Activated T-cell treated with anti-CD3 and anti-CD28 coated beads for 48 hours (primary cell): ENCODE measurements around the gene CYP26B1.

Experiments
- DNase-seq: peaks from one replicate; pipeline ENCODE4 v3.0.0-alpha.2; 2020; ENCODE audit warnings: low read depth

Gene CYP26B1

DNA sequence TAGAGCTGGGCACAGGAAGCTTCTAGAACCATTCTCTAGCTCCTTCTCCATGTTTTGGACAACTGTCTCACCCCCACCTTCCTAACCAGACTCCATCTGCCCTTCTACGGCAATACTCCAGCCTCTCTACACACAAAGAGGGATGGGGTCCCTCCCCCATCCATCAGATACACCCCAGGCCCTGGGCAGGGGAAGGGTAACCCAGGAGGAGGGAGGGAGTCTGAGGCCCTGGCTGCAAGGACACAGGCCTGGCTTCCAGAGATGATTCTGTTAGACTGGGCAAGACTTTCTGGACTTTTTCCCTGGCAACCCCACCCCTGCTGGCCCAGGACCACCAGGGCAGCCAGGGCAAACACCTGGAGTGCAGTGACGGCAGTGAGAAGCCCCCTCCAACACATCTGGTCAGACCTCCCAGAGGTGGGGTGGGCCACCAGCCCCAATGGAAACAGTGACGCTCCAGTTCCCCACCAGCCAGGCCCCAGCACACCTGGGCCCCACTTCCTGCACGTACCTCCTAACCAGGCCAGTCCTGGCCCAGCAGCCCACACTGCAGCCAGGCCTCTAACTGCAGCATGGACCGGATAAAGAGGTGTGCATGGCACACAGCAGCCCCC lies 6.5 kb downstream of the CYP26B1 start:
- no peak for DNase-seq

DNA sequence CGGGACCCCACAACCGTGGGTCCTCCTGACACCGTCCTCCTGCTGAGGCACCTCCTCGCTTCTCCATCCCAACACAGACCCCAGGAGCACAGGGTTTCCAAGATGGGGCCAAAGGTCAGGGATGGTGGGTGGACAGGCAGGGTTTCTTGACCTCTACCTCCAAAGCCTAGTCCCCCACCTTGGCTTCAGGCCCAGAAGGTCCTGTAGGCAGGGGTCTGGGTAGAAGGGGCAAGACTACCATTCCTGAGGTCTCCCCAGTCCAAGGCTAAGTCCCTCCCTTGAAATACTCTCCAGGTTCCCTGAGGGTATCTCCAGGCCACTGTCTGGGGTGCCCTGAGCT lies 7.1 kb downstream of the CYP26B1 start:
- no peak for DNase-seq

DNA sequence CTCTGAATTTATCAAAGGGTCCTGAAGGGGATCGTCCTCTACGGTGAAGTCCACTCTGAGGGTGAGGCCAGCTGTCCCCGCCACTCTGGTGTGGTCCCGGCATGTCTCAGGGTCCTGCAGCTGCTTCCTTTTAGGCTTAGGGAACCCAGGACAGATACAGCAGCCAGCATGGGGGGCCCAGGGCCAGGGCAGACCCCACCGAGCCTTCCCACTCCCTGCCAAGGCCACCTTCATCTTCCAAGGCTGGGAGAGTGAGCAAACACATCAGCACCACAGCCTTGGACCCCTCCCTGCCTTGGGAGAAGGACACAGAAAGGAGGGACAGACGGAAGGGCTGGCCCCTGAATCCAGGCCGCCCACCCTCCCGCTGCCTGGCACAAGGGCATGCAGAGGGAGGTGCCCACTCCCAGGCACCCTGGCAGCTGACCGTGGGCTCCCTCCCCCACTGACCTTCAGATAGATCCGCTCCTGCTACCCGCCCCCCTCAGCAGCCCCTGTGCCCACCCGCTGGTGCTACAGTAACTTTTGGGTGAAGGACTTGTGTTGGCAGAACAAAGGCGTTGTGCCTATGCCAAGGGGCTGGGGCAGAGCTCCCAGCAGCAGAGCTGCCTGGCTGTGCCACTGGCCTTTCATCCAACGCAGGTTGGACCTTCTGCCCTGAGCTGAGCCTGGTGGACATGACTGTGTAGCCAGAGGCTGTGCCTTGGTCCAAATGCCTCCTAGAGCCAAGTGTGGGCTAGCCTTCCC lies 7.6 kb downstream of the CYP26B1 start:
- no peak for DNase-seq

DNA sequence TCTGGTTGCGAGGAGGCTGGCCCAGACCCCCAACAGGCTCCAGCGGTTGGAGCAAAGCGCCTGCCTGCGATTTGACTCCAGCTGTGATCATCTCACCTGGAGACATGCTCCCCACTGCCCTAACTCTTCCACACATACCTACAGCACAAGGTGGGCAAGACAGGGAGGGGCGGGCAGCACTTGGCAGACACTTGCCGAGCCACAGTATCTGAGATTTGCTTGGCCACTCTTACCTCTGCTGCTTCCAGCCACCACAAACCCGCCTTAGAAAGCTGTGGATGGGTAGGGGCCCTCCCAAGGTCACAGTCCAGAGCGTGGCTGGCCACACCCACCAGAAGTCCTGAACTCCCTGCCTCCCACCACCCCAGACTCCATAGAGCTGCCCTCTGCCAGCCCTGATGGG lies 8.2 kb downstream of the CYP26B1 start:
- DNase-seq = no peak

DNA sequence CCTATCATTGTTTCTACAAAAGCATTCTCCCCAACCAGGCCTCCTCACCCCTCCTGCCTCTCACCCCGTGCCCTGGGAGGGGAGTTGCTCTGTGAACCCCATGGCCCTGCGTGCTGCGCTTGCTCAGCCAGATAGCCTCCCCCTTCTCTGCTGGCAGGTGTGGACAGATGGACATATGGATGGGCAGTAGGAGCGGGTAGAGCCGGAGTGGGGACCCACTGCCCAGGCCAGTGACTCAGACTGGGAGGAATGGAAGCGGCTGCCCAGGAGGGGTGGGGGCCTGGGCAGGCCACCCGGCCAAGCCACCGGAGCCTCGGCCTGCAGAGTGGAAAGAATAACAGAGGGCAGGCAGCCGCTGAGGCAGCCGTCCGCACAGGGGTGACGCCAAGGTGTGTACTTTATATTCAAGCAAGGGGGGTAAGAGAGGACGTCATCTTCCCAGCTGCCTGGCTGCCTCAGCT lies 8.7 kb downstream of the CYP26B1 start:
- no peak for DNase-seq

DNA sequence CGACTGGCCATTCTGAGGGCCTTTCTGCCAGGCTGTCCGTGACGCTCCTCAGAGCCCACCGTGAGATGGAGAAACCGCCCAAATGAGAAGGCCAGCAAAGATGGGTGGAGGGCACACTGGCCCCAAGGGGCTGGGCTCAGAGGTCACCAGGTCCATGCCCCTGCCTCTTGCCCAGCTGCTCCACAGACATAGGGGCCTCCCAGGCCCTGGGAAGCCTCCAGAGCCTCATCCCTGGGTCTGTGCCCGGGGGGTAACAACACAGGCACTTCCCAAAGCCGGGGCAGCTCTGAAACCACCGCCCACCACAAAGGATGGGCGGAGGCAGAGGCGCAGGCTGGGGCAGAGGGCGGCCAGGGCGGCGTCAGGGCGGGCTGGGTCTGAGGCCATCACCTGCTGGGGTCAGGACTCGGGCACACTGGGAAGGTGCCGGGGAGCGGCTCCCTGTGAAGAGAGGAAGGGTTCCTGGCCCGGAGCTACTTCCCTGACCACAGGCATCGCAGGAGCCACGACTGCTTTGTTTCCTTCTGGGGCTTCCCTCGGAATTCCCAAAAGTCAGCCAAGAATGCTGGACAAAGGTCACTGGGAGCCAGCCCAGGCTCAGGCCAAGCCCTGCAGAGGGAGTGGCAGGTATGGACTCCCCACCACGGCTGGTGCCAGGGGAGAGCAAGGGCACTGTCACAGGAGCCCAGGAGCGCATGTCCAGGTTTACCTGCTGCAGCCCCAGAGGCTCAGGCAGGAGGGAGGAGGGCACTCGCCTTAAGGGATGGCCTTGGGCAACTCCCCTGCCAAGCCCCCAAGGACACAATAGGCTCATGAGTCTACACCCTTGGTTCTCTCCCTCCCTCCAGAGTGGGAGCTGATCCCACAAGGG lies 9.4 kb downstream of the CYP26B1 start:
- no peak for DNase-seq

DNA sequence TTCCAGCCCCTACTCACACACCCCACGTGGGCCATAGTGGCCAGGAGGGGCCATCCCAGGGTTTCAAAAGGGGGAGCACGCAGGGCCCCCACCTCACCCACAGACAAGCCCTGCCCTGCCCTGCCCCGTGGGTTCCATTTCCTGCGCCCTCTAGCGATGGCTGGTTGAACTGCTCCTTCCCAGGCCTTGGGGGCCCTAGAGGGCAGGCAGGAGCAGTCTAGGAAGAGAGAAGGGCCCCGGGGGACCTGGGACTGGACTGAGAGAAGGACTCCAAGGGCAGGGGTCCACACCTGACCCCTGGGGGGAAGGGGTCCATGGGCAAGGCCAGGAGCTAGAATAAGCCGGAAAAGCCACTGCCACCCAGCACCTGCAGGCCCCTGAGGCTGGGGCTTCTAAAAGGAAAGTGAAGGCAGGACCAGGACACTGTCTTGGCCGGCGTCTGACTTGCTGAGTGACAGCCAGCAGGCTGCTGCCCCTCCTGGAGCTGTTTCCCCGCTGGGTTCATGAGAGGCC lies 10.1 kb downstream of the CYP26B1 start:
- DNase-seq = peak; percentile 55

DNA sequence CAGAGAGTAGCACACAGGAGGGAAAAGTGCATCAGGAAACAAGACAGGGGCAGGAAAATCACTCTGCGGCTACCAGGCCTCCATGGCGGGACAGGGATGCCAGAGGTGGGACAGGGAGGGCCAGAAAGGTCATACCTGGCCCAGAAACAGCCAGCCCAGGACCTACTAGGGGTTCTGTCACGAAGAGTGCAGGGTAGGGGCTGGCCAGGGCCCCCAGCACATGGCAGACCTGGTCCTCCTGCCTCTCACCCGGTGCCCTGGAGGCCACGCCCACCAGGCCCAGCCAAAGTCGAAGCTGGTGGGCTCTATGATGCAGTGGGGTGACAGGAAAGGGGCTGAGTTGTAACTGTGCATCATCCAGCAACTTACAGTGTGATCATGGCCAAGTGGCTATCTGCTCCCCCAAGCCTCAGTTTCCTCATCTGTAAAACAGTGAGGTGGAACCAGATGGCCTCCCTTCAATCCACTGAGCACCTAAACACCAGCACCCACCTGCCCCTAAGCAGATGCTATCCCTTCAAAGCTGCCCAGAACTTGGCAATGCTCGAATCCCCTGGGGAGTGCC lies 10.6 kb downstream of the CYP26B1 start:
- no peak for DNase-seq

DNA sequence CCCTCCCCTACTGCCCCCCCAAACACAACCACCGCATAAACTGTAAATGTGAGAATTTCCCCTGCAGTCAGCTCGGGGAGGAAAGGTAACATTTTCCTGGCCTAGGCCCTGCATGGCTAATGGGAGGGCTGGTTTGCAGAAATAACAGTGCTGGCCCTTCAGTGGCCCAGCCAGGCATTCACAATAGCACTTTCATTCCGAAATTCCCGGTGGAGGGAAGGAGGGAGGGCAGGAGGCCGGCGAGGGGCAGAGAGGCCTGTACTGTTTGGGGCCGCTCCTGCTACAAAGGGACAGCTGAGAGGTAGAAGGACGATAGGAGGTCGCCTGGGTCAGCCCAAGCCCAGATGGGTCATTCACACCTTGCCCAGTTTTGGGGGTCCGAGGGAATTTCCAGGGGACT lies 11.3 kb downstream of the CYP26B1 start:
- DNase-seq = no peak

DNA sequence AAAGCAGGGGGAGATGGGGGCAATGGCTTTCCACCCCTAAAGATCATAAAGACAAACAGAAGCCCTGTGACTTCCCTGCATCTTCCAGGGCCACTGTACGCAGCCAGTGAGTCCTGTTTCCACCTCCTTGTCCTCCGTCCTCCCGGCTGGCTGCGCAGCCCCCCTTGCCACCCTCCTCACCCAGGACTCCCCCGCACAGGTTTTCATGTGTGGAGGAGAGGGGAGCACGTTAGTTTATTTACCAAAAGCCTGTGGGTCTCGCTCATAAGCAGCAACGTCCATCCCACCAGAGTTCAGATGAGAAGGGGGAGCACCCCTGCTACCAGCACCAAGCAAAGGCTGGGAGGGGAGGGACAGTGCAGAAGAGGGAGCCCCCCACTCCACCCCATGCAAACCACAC lies 11.7 kb downstream of the CYP26B1 start:
- DNase-seq = no peak

DNA sequence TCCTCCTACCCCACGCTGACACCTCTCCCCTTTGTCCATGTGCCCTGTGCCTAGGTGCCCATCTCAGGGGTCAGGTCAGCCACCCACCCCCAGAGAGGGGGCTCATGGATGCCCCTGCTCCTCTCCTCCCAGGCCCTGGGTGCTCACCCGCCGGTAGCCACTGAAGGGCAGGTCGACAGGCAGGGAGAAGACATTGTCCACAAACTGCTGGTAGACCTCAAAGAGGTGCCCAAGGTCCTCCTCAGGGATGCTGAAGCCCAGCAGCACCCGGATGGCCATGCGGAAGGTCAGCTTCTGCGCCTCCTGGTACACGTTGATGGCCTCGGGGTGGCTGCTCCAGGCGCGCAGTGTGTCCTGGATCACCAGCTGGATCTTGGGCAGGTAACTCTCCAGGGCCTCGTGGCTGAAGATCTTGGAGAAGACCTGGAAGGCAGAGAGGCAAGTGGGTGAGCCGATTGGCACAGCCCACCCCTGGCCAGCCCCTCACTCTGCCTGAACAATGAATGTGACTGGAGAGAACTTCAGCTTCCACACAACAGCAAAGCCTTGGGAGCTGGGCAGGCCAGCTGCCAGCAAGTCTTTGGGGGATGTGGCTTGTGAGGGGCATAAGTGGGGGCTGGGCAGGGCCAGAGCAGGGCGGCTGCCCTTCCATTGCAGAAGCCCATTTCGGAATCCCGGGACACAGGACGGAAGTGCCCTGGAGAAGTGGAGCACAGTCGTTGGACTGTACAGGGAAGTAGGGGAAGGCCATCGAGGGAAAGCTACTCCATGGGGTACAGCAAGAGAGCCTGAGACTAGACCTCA lies 12.5 kb downstream of the CYP26B1 start:
- DNase-seq = no peak

DNA sequence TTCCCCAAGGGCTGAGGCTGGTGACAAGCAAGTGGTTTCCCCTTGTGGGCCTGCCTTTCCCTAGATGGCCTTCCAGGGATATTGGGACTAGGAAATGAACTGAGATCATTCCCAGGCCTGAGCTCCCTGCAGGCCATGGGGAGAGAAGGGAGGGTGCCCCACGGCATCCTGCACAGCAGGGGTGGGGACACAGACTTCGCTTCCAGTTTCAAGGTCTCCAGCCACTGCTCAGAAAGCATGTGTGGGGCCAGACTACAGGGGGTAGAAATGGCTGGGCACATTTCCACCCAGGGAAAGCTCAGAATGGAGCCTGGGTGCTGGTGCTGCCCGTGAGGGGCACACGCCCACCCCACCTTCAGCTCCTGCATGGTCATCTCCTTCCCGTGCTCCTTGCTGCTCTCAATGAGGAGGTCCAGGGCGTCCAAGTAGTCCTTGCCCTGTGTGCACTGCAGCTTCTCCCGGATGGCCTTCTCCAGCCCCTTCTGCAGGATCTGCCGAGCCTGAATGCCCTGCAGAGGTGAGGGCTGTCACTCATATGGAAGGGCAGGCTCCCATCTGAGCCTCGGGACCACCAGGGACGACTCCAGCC lies 13.2 kb downstream of the CYP26B1 start:
- no peak for DNase-seq

DNA sequence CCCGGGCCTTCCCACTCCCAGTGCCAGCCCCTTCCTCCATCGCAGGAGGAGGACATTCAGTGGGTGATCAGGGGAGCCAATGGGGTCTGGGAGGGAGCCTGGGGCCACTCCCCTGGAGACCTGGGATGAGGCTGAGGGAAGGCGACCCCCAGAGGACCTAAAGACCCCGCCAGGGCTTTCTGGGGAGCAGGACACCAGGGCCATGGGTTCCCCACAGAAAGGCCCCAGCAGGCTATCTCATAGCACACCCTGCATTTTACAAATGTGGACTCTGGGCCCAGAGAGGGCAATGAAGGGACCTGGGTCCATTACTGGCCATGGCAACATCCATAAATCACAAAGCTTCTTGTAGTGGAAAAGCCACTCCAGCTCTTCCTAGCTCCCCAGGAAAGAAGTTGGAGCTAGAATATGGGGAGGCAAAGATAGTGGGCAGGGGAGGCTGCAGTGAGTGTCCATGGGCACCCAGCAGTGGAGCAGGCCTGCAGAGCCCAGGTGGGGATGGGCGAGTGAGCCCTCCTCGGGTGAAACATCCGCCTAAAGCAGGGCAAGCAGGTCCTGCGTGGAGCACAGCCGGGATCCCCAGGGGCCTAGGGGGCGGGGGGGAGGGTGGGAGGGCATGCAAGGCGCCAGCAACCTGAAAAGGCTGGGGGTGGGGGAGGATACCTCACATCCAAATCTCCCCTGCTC lies 13.8 kb downstream of the CYP26B1 start:
- no peak for DNase-seq

DNA sequence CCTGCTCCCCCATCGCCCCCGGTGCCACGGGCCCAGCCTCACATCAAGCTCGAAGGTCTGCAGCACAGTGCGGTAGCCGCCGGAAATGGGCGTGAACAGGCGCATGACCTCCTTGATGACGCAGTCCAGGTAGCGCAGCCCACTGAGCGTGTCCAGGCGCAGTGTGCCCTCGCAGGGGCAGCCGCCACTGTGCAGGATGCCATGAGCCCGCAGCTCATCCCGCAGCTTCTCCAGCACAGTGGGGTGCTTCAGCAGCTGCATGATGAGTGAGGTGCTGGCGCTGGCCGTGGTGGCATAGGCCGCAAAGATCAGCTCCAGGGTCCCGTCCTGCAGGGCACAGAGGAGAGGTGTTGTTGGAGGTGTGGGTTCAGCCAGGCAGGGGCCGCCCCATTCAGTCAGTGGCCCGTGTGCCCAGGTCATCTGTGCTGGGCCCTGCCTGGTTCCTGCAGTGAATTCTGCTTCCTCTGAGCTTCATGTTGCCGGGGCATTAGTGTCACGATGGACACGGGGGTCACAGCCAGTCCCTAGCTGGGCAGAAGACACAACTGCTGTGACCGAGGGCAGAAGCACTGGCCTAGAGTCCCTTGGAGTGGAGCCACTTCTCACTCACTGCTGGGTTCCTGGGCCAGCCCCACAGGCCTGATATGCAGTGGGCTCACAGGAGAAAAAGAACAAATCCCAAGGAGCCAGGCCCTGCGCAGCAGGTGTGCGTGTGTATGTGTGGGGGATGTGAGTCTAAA lies 14.5 kb downstream of the CYP26B1 start:
- no peak for DNase-seq

DNA sequence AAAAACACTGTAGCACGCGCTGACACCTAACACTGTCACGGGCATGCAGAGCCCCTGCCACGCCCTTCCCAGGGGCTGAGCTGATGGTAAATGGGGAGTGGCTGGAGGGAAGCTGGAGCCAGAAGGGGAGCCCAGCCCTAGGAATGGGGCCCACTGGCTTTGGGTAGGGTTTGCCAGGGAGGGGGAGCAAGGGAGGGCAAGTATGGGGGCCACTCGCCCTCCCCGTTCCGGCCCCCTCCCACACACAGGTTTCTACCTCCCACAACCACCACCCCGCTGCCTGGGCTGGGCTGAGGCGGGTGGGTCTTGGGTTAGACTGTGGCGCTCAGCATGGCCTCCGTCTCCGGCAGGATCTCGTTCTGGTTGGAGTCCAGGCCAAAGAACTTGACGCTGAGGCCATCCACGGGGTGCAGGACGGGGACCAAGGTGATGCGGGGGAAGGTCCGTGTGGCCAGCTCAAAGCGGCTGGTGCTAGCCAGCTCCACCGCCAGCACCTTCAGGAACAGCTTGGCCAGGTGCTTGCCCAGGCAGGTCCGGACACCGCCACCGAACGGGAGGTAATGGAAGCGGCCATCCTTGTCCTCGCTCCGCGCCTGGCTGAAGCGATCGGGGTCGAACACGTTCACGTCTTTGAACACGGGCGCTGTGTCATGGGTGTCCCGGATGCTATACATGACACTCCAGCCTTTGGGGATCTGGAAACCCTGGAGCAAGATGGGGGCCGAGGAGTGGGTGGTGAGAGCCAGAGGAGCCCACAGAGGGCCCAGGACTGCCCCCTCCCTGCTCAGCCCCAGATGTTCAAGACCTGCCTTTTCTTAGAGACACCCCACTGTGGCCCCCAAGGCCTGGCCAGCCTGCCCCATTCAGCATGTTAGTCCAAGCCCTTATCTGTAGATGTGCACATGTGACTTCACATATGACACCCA lies 15.5 kb downstream of the CYP26B1 start:
- DNase-seq = no peak

DNA sequence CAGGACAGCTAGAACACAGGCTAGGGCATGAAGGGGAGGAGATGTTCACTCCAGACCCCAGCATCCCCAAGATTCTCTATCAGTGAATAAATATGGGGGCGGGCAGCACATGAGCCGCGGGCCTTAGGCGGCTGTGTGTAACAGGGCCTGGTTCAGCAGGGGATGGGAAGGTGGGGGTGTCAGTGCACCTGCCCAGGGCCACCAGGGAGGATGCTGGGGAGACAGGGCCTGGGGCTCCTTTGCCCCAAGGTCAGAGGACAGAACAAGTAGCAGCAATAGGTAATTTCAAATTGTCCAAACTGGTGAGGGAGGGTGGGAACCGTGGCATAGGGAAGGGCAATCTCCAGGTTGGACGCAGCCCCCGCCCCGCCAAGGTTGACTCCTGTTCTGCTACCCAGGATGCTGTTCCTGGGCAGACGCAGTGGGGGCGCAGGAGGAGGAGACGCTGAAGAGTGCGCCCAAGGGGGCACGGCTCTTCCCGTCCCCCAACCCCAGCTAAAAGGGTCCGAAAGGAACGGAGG lies 16.2 kb downstream of the CYP26B1 start:
- no peak for DNase-seq

DNA sequence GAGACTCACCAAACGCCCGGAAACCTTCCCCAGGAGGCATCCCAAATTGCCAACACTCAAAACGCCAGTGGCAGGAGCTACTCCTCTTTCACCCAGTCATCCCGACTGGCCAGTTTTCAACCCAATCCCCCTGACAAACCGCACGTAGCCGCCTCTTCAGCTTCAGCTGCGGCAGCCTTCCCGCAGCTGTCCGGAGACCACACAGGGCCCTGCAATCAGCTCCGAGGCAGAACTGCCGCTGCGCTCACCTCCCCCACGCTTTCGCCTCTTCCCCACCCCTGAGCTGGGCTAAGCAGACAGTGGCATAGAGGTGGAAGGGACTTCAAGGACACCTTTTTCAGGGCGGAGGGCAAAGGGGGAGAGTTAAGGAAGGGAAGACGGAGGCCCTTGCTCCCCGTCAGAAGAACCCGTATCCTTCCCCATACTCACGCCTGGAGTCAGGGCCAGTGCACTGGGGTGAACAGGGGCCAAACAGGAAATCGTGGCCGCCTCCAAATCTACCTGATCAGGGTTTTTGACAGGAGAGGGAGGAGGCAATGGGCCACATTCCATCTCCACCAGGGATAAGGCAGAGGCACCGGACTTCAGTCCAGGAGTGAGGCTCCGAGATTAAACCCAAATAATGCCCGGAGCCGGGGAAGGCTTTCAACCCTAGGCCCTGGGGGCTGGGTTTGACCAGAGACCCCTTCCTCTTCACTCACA lies 16.9 kb downstream of the CYP26B1 start:
- no peak for DNase-seq
